Thyroid gland (tissue), 4 donors: ENCODE measurements around the gene ADAMTS17.

Experiments
- CTCF ChIP-seq, 6 experiments: fragments of 200-600 bp in 3 of 6; fragments of 450-650 bp in 3 of 6; sonication (generic) in 3 of 6; IDR thresholded peaks; one replicate each; pipeline ENCODE4 v1.5.1; 2016 to 2019; ENCODE audit warnings: antibody characterized with exemption in 6 of 6, mild to moderate bottlenecking in 2 of 6, inconsistent platforms in 1 of 6, moderate library complexity in 1 of 6
- POLR2A ChIP-seq, 2 donors: fragments of 450-650 bp; IDR thresholded peaks; one replicate each; pipeline ENCODE4 v1.6.1; 2017; ENCODE audit warnings: antibody characterized with exemption in 2 of 2, mild to moderate bottlenecking in 2 of 2, moderate library complexity in 1 of 2

- TF ChIP-seq CTCF (IDR thresholded peaks at IDR 0.05) = no peak
- TF ChIP-seq POLR2A (IDR thresholded peaks at IDR 0.05) = no peak
Observed at GRCh38 chr15:100341239-100341749, 481 bp downstream of the ADAMTS17 start.
